Diencephalon (tissue), 1 donor: Measurements from ENCODE around the gene SEMA3F. TPM values are rescaled to one million over a fixed set of nuclear protein-coding genes. Genes with fewer than 3 reads are reported as not detected.

Experiments used
- small RNA-seq: library from RNA; depleted of rRNA; stranded (forward); fragments of <200 nt; gene quantifications from one replicate; pipeline ENCODE3, GENCODE V24; 2014
- total RNA-seq: library from RNA; depleted of rRNA; stranded (reverse); fragments of >200 nt; gene quantifications from one replicate; pipeline ENCODE4 v1.2.3, GENCODE V29; 2014

The SEMA3F gene
- total RNA-seq = 7.8 TPM

DNA sequence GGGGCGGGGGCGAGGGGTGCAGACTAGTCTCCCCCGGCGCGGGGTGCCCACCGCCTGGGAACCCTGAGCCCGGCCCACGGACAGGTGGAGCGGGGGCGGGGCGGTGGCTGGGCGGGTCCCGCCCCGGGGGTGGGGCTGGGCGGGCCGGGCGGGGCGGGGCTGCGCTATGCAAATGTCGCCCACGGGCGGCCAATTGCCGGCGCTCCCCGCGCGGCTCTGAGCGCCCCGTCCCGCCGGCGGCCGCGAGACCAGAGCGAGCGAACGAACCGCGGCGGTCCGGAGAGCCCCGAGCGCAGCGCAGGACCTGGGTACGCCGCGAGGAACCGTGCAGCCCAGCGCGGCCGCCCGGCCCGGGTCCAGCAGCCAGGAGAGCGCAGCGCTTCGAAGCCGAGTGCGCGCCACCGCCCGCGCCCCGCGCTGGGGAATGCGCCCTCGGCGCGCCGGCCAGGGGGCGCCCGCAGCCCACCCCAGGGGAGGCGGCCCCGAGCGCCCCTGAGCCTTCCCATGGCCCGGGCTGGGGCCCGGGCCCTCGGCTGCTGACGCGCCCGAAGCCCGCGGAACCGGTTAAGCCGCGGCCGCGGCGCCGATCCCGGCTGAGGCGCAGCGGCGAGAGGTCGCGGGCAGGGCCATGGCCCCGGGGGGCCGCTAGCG, at the start of gene SEMA3F:
Gene SEMA3F (plus strand): TSS at position 485 of the 651 bp plus-strand sequence. CDS start 4,299 bp downstream, outside the sequence.

DNA sequence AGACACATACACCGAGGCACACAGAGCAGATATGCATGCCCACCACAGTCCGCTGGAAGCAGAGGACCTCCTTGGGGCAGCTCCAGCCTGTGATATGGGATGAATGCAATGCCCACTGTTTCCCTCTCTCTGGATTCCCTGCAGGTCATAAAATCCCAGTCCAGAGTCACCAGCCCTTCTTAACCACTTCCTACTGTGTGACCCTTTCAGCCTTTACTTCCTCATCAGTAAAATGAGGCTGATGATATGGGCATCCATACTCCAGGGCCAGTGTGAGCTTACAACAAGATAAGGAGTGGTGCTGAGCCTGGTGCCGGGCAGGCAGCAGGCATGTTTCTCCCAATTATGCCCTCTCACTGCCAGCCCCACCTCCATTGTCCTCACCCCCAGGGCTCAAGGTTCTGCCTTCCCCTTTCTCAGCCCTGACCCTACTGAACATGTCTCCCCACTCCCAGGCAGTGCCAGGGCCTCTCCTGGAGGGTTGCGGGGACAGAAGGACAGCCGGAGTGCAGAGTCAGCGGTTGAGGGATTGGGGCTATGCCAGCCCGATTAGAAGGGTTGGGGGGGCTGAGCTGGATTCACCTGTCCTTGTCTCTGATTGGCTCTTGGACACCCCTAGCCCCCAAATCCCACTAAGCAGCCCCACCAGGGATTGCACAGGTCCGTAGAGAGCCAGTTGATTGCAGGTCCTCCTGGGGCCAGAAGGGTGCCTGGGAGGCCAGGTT, 36.0 kb downstream of the SEMA3F start, which contains the start of gene GNAT1:
Gene GNAT1 (plus strand): TSS at position 675 of the 725 bp plus-strand sequence. CDS start 116 bp downstream, outside the sequence.

DNA sequence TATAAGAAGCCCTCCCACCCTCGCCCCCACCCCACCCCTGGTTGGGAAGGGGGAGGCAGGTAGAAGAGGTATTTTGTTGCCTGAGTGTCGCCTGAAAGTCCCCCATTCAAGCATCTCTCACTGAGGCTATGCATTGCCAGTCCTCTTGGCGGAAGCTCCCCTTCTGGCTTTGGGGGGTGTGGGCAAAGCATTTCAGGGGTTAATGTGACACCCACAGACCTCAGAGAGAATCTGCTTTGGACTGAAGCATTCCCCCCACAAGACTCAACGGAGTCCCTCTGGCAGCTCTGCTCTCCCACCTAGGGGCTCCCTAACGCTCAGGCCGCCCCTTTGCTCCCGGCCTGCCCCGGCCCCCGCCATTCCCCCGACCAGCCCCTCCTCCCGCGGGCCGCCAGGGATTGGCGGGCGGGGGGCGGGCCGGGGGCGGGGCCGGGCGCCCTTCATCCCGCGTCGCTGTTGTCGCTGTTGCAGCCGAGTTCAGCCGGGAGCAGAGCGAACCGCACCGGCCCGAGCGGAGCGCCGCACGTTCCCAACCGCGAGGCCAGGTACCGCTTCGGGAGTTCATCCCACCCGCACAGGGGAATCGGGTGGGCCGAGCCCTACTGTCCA, 49.8 kb downstream of the SEMA3F start, which contains the start of gene SLC38A3:
Gene SLC38A3 (plus strand): TSS at position 468 of the 609 bp plus-strand sequence. CDS start 8,929 bp downstream, outside the sequence.

DNA sequence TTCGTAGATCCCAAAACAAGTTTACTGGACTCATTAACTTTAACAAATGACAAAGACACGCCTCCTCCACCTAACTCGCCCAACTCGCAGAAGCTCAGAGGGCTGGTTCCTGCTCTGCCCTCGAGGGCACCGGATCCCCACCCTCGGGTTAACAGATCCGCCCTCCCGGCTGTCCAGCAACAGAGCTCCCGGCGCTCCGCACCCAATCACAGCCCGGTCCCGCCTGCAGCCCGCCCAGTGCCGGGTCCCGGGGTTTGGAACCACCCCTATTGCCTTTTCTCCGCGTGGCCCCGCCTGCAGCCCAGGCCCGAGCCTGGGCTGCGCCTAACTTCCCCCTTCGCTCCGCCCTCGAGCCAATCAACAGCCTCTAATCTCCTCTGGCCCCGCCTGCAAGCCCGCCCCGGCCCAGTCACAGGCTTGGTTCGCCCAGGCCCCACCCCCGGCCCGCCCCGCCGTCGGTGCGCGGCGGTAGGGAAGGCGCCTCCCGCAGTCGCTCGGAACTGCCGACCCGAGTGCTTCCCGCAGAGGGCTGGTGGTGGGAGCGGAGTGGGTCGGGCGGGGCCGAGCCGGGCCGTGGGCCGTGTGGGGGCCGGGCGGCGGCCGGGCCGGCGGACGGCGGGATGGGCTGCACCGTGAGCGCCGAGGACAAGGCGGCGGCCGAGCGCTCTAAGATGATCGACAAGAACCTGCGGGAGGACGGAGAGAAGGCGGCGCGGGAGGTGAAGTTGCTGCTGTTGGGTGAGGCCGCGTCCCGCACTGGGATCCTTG, 80.8 kb downstream of the SEMA3F start, which contains the start of gene GNAI2:
Gene GNAI2 (plus strand): TSS at position 489 of the 768 bp plus-strand sequence. CDS start 132 bp downstream, at position 621.

Small RNAs within 50 kb of the gene (small RNA-seq; reads per million reads assigned to genes)
- gene MIR566 (not detected), gene MIR5787 (not detected)

Other genes starting within 250 kb of the SEMA3F start
- gene MON1A, start 225.5 kb upstream of the SEMA3F start, total RNA-seq = 14.3 TPM
- gene RBM6, start 215.2 kb upstream of the SEMA3F start, total RNA-seq = 93.7 TPM
- 245 TPM for gene RBM5, start 66.4 kb upstream of the SEMA3F start, total RNA-seq
- gene GNAT1, start 36.3 kb downstream of the SEMA3F start, total RNA-seq = not detected
- gene SLC38A3, start 49.9 kb downstream of the SEMA3F start, total RNA-seq = 6.5 TPM
- gene GNAI2, start 80.9 kb downstream of the SEMA3F start, total RNA-seq = 108 TPM
- gene SEMA3B, start 113.8 kb downstream of the SEMA3F start, total RNA-seq = 2.8 TPM
- 1.2 TPM for gene LSMEM2, start 123.8 kb downstream of the SEMA3F start, total RNA-seq
- gene IFRD2, start 137.1 kb downstream of the SEMA3F start, total RNA-seq = 18.5 TPM
- 9.7 TPM for gene HYAL3, start 144.1 kb downstream of the SEMA3F start, total RNA-seq
- gene NAA80, start 144.1 kb downstream of the SEMA3F start, total RNA-seq = 5.5 TPM
- gene HYAL1, start 148.2 kb downstream of the SEMA3F start, total RNA-seq = 0.69 TPM
- 30.0 TPM for gene HYAL2, start 167.4 kb downstream of the SEMA3F start, total RNA-seq
- gene TUSC2, start 172.9 kb downstream of the SEMA3F start, total RNA-seq = 23.8 TPM
- 12.2 TPM for gene RASSF1, start 185.5 kb downstream of the SEMA3F start, total RNA-seq
- 23.8 TPM for gene ZMYND10, start 190.4 kb downstream of the SEMA3F start, total RNA-seq
- 30.4 TPM for gene NPRL2, start 195.5 kb downstream of the SEMA3F start, total RNA-seq
- 15.2 TPM for gene CYB561D2, start 195.5 kb downstream of the SEMA3F start, total RNA-seq
- 21.0 TPM for gene TMEM115, start 204.2 kb downstream of the SEMA3F start, total RNA-seq